HG02981 (cell line): Measurements from ENCODE around the gene MTMR11.
"Not testable (repeated sequence)": the region's sequence is repeated elsewhere in the genome, so short reads cannot be mapped to it uniquely, and the experiment has no call there.

Experiments used
- ATAC-seq: cut with Tn5 transposase; IDR thresholded peaks from one replicate; pipeline ENCODE4 v1.9.1; 2021; ENCODE audit warnings: mild to moderate bottlenecking, moderate library complexity; ENCODE audit not compliant: unreplicated experiment

Gene MTMR11

GRCh38 chr1:149936170-149936991 lies at the start of gene MTMR11:
Gene MTMR11 (minus strand): TSS chr1:149936879. CDS start chr1:149936647, 232 bp downstream.
- ATAC-seq: no peak

- no peak for ATAC-seq
Observed at GRCh38 chr1:149979972-149980540, 43.4 kb upstream of the MTMR11 start.

- no peak for ATAC-seq
Observed at GRCh38 chr1:149979245-149979971, 42.7 kb upstream of the MTMR11 start.

- no peak for ATAC-seq
Observed at GRCh38 chr1:149978547-149979023, 41.9 kb upstream of the MTMR11 start.

- ATAC-seq: no peak
Observed at GRCh38 chr1:149977345-149977744, 40.7 kb upstream of the MTMR11 start.

- ATAC-seq: no peak
Observed at GRCh38 chr1:149972547-149972946, 35.9 kb upstream of the MTMR11 start.

- no peak for ATAC-seq
Observed at GRCh38 chr1:149967646-149968045, 31.0 kb upstream of the MTMR11 start.

- no peak for ATAC-seq
Observed at GRCh38 chr1:149967041-149967440, 30.4 kb upstream of the MTMR11 start.

GRCh38 chr1:149966405-149966804 lies 29.7 kb upstream of the MTMR11 start:
- no peak for ATAC-seq

GRCh38 chr1:149965440-149965839 lies 28.8 kb upstream of the MTMR11 start:
- ATAC-seq: no peak

- no peak for ATAC-seq
Observed at GRCh38 chr1:149963358-149963757, 26.7 kb upstream of the MTMR11 start.

- ATAC-seq: no peak
Observed at GRCh38 chr1:149962736-149963135, 26.1 kb upstream of the MTMR11 start.

GRCh38 chr1:149962039-149962647 lies 25.5 kb upstream of the MTMR11 start:
- ATAC-seq: peak; percentile 40

- not testable (repeated sequence) for ATAC-seq
Observed at GRCh38 chr1:149957548-149957947, 20.9 kb upstream of the MTMR11 start.

- ATAC-seq: no peak
Observed at GRCh38 chr1:149949911-149950310, 13.2 kb upstream of the MTMR11 start.

GRCh38 chr1:149945206-149945605 lies 8.5 kb upstream of the MTMR11 start:
- ATAC-seq: no peak

- ATAC-seq: no peak
Observed at GRCh38 chr1:149942885-149943284, 6.2 kb upstream of the MTMR11 start.

- no peak for ATAC-seq
Observed at GRCh38 chr1:149942207-149942606, 5.5 kb upstream of the MTMR11 start.

- no peak for ATAC-seq
Observed at GRCh38 chr1:149940427-149940826, 3.7 kb upstream of the MTMR11 start.

GRCh38 chr1:149938668-149939003 lies 2.0 kb upstream of the MTMR11 start:
- ATAC-seq: not testable (repeated sequence)

GRCh38 chr1:149937759-149938158 lies 1.1 kb upstream of the MTMR11 start:
- ATAC-seq: no peak
